Endothelial cell of hepatic sinusoid (primary cell): Measurements from ENCODE around the gene IL1RAPL1.

Source experiments
- in situ Hi-C: cut with HindIII; loops from 2 replicates; pipeline ENCODE4 v1.10.0; 2017; ENCODE audit warnings: low sequenced_read_pairs

Gene IL1RAPL1

GRCh38 chrX:29941287-29941686 lies 1354.0 kb downstream of the IL1RAPL1 start:
- in situ Hi-C loops: no loop called here

DNA sequence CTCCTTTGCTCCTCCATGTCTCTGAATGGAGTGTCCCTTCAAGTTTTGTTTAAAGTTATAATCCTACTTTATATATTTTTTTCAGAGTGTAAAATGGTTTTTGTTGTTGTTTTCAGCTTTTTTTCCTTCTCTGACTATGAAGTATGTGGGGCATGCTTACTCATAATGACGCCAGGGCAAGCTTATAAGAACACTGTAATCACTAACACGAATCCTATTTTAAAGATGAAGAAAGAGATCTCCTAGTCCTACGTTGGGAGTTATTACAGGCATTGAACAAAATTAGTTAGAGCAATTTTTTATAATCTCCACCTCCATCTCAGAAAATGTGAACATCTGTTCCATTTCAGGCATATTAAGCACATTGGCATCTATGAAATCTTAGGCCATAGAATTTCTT lies 1360.0 kb downstream of the IL1RAPL1 start:
- in situ Hi-C loops: no loop called here

DNA sequence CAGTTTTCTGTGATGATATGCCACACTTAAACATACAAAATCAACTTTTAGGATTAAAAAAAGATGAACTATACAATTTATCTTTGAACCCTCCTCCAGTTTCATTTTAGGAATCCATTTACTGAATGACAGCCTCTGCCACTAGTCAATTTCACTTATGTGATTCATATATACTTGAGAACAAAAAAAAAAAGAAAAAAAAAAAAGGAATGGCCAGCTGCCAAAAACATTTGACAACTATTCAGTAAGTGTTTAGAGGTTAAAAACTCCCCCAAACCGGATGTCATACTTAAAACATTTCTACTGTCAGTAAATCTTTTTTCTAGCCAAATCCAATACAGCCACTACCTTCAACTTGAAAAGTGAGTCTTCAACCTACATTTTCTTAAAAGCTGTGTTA lies 1361.4 kb downstream of the IL1RAPL1 start:
- in situ Hi-C loops: no loop called here

DNA sequence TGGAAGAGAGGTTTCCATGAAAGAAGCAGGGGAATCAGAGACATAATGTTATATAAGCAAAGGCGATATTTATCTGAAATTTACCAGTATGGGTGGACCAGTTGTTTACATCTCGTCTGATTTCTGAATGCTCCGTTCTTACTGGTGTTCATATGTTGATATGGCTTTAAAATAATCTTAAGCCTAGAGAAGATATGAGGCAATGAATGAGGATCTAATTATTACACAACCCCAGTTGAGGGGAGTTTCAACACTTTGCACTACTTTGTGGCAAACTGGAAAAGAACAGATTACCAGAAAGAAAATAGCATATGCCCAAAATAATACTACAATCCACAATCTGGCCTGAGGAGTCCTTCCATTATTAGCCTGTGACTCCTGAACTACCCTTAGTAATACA lies 1364.8 kb downstream of the IL1RAPL1 start:
- in situ Hi-C loops: no loop called here

DNA sequence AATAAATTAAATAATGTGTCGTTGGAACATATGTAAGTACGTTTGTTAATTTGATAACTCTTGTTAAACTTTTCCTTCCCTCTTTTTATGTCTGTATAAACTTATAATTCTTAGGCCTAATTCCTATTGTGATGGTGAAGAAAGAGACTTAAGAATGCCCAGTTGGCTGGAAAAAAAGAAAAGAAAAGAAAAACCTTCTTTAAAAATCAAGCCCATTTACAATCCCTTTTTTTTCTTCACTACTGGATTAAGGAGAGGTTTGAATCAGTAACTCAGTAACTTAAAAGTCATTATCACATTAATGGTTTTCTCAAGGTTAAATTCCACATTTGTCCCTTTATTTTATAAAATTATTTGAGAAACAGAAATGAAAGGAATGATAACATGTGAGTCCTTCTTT lies 1374.8 kb downstream of the IL1RAPL1 start:
- in situ Hi-C loops: no loop called here

- in situ Hi-C loops: no loop called here
Observed at GRCh38 chrX:29965634-29966033, 1378.4 kb downstream of the IL1RAPL1 start.

DNA sequence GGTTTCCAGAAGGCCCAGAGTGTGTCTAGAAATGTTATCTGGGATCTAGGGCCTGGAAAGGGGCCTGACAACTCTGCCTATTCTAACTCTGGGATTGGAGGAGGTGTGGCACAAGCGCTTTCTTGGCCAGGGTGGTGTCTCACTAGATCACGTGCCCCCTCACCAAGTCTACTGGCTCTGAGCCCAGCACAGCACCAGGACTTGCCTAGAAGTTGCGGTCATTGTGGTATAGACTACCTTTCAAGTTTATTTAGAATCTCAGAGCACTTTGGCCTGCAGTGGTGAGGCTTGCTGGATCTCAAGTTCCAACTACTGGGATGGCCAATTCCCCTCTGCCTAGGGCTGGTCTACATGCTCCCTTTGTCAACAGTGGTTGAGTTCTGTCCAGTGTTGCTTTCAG lies 1404.8 kb downstream of the IL1RAPL1 start:
- in situ Hi-C loops: no loop called here

DNA sequence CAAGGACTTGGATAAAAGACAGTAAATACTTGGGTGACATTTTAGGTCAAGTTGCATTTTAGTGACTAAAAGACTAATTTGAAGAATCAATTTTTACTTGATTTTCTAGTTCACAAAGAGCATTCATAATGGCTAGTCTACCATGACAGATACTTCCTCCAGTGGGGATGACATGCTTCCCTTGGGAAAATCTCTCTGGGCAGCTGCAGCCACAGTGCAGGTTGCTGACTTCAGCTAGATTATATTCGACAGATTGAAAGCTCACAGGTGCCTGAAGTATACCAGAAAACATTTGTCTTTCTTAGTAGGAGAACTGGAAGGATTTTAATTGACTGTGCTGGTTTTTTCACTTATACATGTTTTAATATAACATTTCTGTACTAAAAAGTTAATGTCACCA lies 1418.6 kb downstream of the IL1RAPL1 start:
- in situ Hi-C loops: no loop called here
